ENCODE measurements around the gene OR9A4.
"Not testable (repeated sequence)": the region's sequence is repeated elsewhere in the genome, so short reads cannot be mapped to it uniquely, and the experiment has no call there.

Gene OR9A4

GRCh38 chr7:141916099-141916498 lies at the start of gene OR9A4:
Gene OR9A4, plus strand, starts transcription at chr7:141916399. Its CDS starts 2,477 bp downstream, at chr7:141918876.
- DNase-seq, result no peak

GRCh38 chr7:141866974-141867373 lies 49.2 kb upstream of the OR9A4 start:
- no peak for DNase-seq

- no peak for DNase-seq
Measured at GRCh38 chr7:141872931-141873330, 43.3 kb upstream of the OR9A4 start.

GRCh38 chr7:141874787-141875186 lies 41.4 kb upstream of the OR9A4 start:
- no peak for DNase-seq

- DNase-seq, result no peak
Measured at GRCh38 chr7:141875453-141875852, 40.7 kb upstream of the OR9A4 start.

- no peak for DNase-seq
Measured at GRCh38 chr7:141876371-141876770, 39.8 kb upstream of the OR9A4 start.

GRCh38 chr7:141877365-141877764 lies 38.8 kb upstream of the OR9A4 start:
- DNase-seq, result no peak

- no peak for DNase-seq
Measured at GRCh38 chr7:141880960-141881359, 35.2 kb upstream of the OR9A4 start.

- no peak for DNase-seq
Measured at GRCh38 chr7:141884539-141885225, 31.5 kb upstream of the OR9A4 start.

- no peak for DNase-seq
Measured at GRCh38 chr7:141889321-141889720, 26.9 kb upstream of the OR9A4 start.

GRCh38 chr7:141891336-141891735 lies 24.9 kb upstream of the OR9A4 start:
- DNase-seq, result no peak

GRCh38 chr7:141899366-141899765 lies 16.8 kb upstream of the OR9A4 start:
- not testable (repeated sequence) for DNase-seq

GRCh38 chr7:141906285-141906684 lies 9.9 kb upstream of the OR9A4 start:
- no peak for DNase-seq

GRCh38 chr7:141911391-141911790 lies 4.8 kb upstream of the OR9A4 start:
- DNase-seq, result no peak

GRCh38 chr7:141915565-141915964 lies 634 bp upstream of the OR9A4 start:
- DNase-seq, result no peak

GRCh38 chr7:141920281-141920680 lies 4.1 kb downstream of the OR9A4 start:
- no peak for DNase-seq

GRCh38 chr7:141928146-141928844 lies 12.1 kb downstream of the OR9A4 start:
- DNase-seq, result no peak

- DNase-seq, result no peak
Measured at GRCh38 chr7:141928845-141929195, 12.6 kb downstream of the OR9A4 start.

GRCh38 chr7:141930211-141930610 lies 14.0 kb downstream of the OR9A4 start:
- DNase-seq, result no peak

- no peak for DNase-seq
Measured at GRCh38 chr7:141941075-141941474, 24.9 kb downstream of the OR9A4 start.

GRCh38 chr7:141943846-141944245 lies 27.6 kb downstream of the OR9A4 start:
- DNase-seq, result no peak

GRCh38 chr7:141944811-141945210 lies 28.6 kb downstream of the OR9A4 start:
- DNase-seq, result no peak

- DNase-seq, result no peak
Measured at GRCh38 chr7:141945356-141945755, 29.2 kb downstream of the OR9A4 start.

GRCh38 chr7:141946796-141947195 lies 30.6 kb downstream of the OR9A4 start, which contains the start of gene CLEC5A:
Gene CLEC5A, minus strand, starts transcription at chr7:141946974. Its CDS starts 682 bp downstream, at chr7:141946292.
- DNase-seq, result no peak

GRCh38 chr7:141949021-141949420 lies 32.8 kb downstream of the OR9A4 start:
- DNase-seq, result no peak
